ENCODE results near the gene ORM1.

Gene ORM1

DNA sequence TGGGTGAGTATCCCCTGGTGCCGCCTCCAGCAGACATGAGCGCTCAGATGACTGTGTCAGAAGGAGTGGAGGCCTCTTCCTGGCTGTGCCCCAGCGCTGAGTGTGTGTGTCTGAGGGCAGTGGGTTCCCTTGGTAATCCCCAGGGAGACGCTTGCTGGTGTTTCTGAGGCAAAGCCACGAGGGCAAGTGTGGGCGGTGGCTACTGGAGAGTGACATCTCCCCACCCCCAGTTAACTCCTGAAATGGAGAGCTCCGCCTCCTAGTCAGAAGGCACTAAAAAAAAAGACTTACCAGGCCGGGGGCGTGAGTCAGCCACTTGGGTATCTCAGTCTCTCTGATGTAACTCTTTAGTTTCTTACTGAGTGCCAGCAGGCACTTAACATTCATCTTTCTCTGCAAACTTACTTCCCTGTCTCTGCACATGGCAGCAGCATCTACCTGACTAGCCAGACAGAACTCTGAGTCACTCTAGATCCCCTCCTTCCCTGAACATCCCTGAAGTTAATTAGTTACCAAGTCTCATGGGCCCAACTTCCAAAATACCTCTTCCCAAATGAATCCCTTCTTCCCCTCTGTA is 26.1 kb downstream of the ORM1 start:
- H3K9me3 ChIP-seq (ENCODE audit: severe bottlenecking), result no peaks in the 10 kb centered on the region
- H3K4me3 ChIP-seq (ENCODE audit: low read depth, low read length), result no peak overlapping the region
- peaks cover 100% of the 10 kb centered on the region for H3K36me3 ChIP-seq
- peak; percentile 92 for DNase-seq
- peak overlapping the region; percentile 50 for H3K27ac ChIP-seq
- TF ChIP-seq, protein P1, sequence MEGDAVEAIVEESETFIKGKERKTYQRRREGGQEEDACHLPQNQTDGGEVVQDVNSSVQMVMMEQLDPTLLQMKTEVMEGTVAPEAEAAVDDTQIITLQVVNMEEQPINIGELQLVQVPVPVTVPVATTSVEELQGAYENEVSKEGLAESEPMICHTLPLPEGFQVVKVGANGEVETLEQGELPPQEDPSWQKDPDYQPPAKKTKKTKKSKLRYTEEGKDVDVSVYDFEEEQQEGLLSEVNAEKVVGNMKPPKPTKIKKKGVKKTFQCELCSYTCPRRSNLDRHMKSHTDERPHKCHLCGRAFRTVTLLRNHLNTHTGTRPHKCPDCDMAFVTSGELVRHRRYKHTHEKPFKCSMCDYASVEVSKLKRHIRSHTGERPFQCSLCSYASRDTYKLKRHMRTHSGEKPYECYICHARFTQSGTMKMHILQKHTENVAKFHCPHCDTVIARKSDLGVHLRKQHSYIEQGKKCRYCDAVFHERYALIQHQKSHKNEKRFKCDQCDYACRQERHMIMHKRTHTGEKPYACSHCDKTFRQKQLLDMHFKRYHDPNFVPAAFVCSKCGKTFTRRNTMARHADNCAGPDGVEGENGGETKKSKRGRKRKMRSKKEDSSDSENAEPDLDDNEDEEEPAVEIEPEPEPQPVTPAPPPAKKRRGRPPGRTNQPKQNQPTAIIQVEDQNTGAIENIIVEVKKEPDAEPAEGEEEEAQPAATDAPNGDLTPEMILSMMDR (IDR thresholded peaks at IDR 0.05; ENCODE audit: low read depth, low read length), result no peak
- H3K27me3 ChIP-seq (ENCODE audit: insufficient read depth, low read depth, severe bottlenecking), result no peaks in the 10 kb centered on the region

DNA sequence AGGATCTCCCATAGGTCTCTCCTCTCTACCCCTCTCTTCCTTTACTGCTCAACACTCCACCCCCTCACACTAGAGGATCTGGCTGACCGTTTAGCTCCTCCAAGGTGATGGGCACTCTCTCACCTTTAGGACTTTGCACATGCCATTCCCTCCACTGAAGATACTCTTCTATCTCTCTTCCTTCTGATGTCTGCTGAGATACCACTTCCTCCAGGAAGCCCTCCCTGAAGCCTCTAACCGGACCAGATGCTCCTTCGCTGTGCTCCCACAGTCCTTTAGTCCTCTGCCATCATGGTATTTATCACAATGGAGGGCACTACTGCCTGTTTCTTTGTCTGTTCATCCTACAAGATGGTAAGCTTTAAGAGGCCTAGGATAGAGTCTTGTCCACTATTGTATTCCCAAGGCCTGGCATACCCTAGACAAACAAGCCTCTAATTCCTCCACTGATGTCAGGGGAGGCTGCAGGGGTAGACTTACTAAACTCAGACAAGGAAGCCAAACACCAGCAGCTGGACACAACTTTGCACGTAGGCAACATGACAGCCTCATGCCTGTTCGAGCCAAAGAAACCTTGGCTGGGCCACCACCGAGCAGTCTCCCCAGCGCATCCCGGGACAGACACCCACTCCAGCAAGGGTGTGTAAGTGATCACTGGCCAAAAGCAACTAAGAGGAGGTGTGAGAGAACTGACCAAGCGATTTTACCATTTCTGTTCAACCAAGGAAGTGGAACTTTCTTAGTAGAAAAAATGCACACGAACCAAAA is 27.0 kb downstream of the ORM1 start:
- H3K4me3 ChIP-seq (ENCODE audit: low read depth, low read length), result no peak overlapping the region
- no peaks in the 10 kb centered on the region for H3K27me3 ChIP-seq (ENCODE audit: insufficient read depth, low read depth, severe bottlenecking)
- no peak for DNase-seq
- H3K9me3 ChIP-seq (ENCODE audit: severe bottlenecking), result no peaks in the 10 kb centered on the region
- peak overlapping the region; percentile 48 for H3K27ac ChIP-seq
- H3K36me3 ChIP-seq, result peaks cover 100% of the 10 kb centered on the region
- TF ChIP-seq, protein P1 (IDR thresholded peaks at IDR 0.05; ENCODE audit: low read depth, low read length), result no peak

DNA sequence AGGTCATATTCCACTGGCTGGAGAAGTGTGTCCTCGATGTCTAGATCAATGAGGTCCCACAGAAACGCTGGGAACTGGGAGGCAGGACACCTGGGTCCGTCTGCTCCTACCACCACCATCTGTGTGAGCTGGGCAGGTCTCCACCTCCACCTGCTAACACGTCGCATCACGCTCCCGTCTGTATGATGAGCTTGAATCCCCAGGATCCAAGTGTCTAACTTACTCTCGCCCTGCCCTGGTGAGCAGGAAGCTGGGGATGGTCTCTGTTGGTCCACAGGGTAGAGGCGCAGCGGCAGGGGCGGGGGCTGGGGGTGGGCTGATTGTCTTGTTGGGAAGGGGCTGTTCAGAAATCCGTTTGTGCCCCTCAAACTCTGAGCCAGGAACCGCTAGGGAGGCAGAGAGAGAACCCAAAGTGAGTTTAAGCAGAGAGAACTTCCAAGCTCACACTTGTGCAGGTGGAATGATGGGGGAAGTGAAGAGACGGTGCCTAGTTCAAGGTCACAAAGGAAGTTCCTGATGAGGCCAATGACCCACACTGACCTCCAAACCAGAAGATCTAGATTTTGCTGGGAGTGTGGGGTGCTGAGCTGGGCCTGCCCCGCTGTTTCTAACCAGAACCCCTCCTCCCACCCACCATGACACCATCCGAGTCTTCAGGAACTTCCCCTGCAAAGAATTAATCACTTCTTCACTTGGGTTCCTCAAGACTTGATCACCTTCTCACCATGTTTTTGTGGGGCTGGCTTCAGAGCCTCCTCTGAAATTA is 27.9 kb downstream of the ORM1 start:
- peaks cover 100% of the 10 kb centered on the region for H3K36me3 ChIP-seq
- TF ChIP-seq, protein P1 (IDR thresholded peaks at IDR 0.05; ENCODE audit: low read depth, low read length), result no peak

DNA sequence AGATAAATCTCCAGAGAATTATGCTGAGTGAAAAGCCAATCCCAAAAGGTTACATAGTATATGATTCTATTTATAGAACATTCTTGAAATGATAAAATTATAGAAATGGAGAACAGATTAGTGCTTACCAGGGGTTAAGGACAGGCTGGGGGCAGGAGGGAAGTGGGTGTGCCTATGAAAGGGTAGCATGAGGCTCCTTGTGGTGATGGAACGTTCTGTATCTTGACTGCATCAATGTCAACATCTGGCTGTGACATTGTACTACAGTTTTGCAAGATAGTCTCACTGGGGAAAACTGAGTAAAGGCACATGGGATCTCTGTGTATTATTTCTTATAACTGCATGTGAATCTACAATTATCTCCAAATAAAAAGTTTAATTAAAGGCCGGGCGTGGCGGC is 29.0 kb downstream of the ORM1 start:
- no peak for DNase-seq
- no peak overlapping the region for H3K4me3 ChIP-seq (ENCODE audit: low read depth, low read length)
- no peak overlapping the region for H3K27ac ChIP-seq
- peaks cover 100% of the 10 kb centered on the region for H3K36me3 ChIP-seq
- TF ChIP-seq, protein P1 (IDR thresholded peaks at IDR 0.05; ENCODE audit: low read depth, low read length), result no peak
- H3K27me3 ChIP-seq (ENCODE audit: insufficient read depth, low read depth, severe bottlenecking), result no peaks in the 10 kb centered on the region
- H3K9me3 ChIP-seq (ENCODE audit: severe bottlenecking), result no peaks in the 10 kb centered on the region

More for the DNA sequence above, 27.9 kb downstream of the ORM1 start:
- H3K9me3 ChIP-seq (ENCODE audit: severe bottlenecking), result no peaks in the 10 kb centered on the region
- no peak overlapping the region for H3K4me3 ChIP-seq (ENCODE audit: low read depth, low read length)
- DNase-seq, result no peak
- H3K27me3 ChIP-seq (ENCODE audit: insufficient read depth, low read depth, severe bottlenecking), result no peaks in the 10 kb centered on the region
- no peak overlapping the region for H3K27ac ChIP-seq

DNA sequence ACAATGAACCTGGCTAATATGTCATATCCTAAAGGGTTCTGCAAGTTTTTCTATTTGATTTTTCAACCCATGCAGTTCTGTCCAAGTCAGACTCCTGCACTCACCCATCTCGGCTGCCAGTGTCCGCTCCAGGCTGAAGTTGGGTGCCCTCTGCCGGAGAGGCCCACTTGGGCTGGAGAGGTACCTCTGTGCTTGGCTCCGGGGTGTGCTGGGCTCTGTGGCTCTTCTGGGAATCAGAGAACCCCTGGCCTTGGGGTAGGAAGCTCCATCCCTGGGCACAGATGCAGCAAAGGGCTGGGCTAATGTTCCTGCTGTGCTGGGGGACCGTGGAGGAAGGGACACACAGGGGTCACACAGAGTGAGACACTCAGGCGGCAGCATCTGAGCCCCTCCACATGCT is 32.9 kb downstream of the ORM1 start:
- no peaks in the 10 kb centered on the region for H3K27me3 ChIP-seq (ENCODE audit: insufficient read depth, low read depth, severe bottlenecking)
- peaks cover 98% of the 10 kb centered on the region for H3K36me3 ChIP-seq
- no peak overlapping the region for H3K27ac ChIP-seq
- TF ChIP-seq, protein P1 (IDR thresholded peaks at IDR 0.05; ENCODE audit: low read depth, low read length), result no peak
- no peaks in the 10 kb centered on the region for H3K9me3 ChIP-seq (ENCODE audit: severe bottlenecking)
- no peak for DNase-seq
- no peak overlapping the region for H3K4me3 ChIP-seq (ENCODE audit: low read depth, low read length)
